ENCODE data around the gene RASA2. TPM values are rescaled to one million over a fixed set of nuclear protein-coding genes. Genes with fewer than 3 reads are reported as not detected.
"Not testable (repeated sequence)": the region's sequence is repeated elsewhere in the genome, so short reads cannot be mapped to it uniquely, and the experiment has no call there.

Gene RASA2
- total and polyA plus RNA-seq, 2 of the 4 experiments (the other 2 are of a cell fraction), result 6.1 to 14.0 TPM

- Histone ChIP-seq H2BK20ac (ENCODE audit: low read depth, low read length) (no peak overlapping the region), H3K23ac (ENCODE audit: low read depth, low read length) (no peak overlapping the region), H3K36me3 (ENCODE audit: control insufficient read depth, insufficient read depth, low read length) (no peaks in the 10 kb centered on the region), H3K14ac (replicated peaks; ENCODE audit: low read depth, low read length) (no peak overlapping the region), H4K20me1 (ENCODE audit: insufficient read depth, low read length) (no peaks in the 10 kb centered on the region), H2AK5ac (ENCODE audit: low read depth, low read length) (no peak overlapping the region; the same call in 1 of the 2 replicates), H3K9me1 (ENCODE audit: insufficient read depth, low read length) (0 out of 2 replicates have a peak, but pooled peaks cover 5% of the 10 kb centered on the region), H2BK5ac (ENCODE audit: low read depth, low read length, poor library complexity, severe bottlenecking) (no peak overlapping the region), H2BK120ac (ENCODE audit: low read depth, low read length) (no peak overlapping the region), H4K5ac (ENCODE audit: low read depth, low read length) (no peak overlapping the region), H3K4me1 (ENCODE audit: control insufficient read depth, insufficient read depth, low read length) (no peaks in the 10 kb centered on the region), H3K9me3 (ENCODE audit: control insufficient read depth, insufficient read depth, low read length) (no peaks in the 10 kb centered on the region), H3K56ac (ENCODE audit: extremely low read depth, insufficient read depth, low read length) (no peak overlapping the region), H2AK9ac (replicated peaks; ENCODE audit: low read depth, low read length, poor library complexity) (no peak overlapping the region), H3K9ac (ENCODE audit: low read depth, low read length) (no peak overlapping the region), H3K79me1 (ENCODE audit: low read depth in 1 of 2, low read length in 2 of 2) (no peaks in the 10 kb centered on the region), H3K4me3 (ENCODE audit: insufficient read depth, low read depth, low read length) (no peak overlapping the region), H3K27me3 (ENCODE audit: control insufficient read depth, insufficient read depth, low read length) (no peaks in the 10 kb centered on the region), H3K4me2 (ENCODE audit: low read depth, low read length) (no peak overlapping the region), H3K27ac (ENCODE audit: insufficient read depth, low read length) (no peak overlapping the region), H2BK15ac (ENCODE audit: low read depth, low read length) (no peak overlapping the region), H4K91ac (ENCODE audit: insufficient read depth, low read depth, low read length) (no peak overlapping the region), H4K8ac (ENCODE audit: low read depth in 2 of 2, low read length in 2 of 2) (no peak overlapping the region), H3K4ac (ENCODE audit: low read depth, low read length) (no peak overlapping the region), H2AFZ (replicated peaks; ENCODE audit: low read length, poor library complexity) (no peak overlapping the region), H3K18ac (ENCODE audit: low read depth, low read length) (no peak overlapping the region)
- no peak for ATAC-seq (ENCODE audit: low read depth)
- intact Hi-C loops (cut with micrococcal nuclease) (no loop called here), in situ Hi-C loops (cut with MboI; ENCODE audit: low sequenced_read_pairs) (no loop called here), dilution Hi-C loops (cut with HindIII; ENCODE audit: low sequenced_read_pairs, unreplicated experiment) (no loop called here)
- no peak for DNase-seq
- ChIA-PET POLR2A (ENCODE audit: unreplicated experiment) (no interaction called here), CTCF (no interaction called here)
- no CpG with 5 or more reads among the region's 2 CpGs for WGBS, 2 experiments (ENCODE audit: extremely low coverage in 2 of 2, insufficient read length in 1 of 2)
- no TSS peak for BruUV-seq (replicated peaks)
- TF ChIP-seq BHLHE40 (IDR thresholded peaks at IDR 0.05; ENCODE audit: low read depth, low read length), result no peak
- no peak for TF ChIP-seq ELK1 (IDR thresholded peaks at IDR 0.05; ENCODE audit: borderline replicate concordance, low read depth, low read length)
Observed at GRCh38 chr3:141478139-141478538, 8.7 kb upstream of the RASA2 start.

GRCh38 chr3:141478840-141479239, 8.0 kb upstream of the RASA2 start:
- H3K23ac ChIP-seq (ENCODE audit: low read depth, low read length); H3K27ac ChIP-seq (ENCODE audit: insufficient read depth, low read length); H4K5ac ChIP-seq (ENCODE audit: low read depth, low read length); H3K4me2 ChIP-seq (ENCODE audit: low read depth, low read length); H3K79me1 ChIP-seq (ENCODE audit: low read depth in 1 of 2, low read length in 2 of 2); CTCF ChIA-PET; H2BK5ac ChIP-seq (ENCODE audit: low read depth, low read length, poor library complexity, severe bottlenecking); H2BK15ac ChIP-seq (ENCODE audit: low read depth, low read length); H3K27me3 ChIP-seq (ENCODE audit: control insufficient read depth, insufficient read depth, low read length); H3K56ac ChIP-seq (ENCODE audit: extremely low read depth, insufficient read depth, low read length); intact Hi-C loops (cut with micrococcal nuclease); in situ Hi-C loops (cut with MboI; ENCODE audit: low sequenced_read_pairs); H4K91ac ChIP-seq (ENCODE audit: insufficient read depth, low read depth, low read length); H3K36me3 ChIP-seq (ENCODE audit: control insufficient read depth, insufficient read depth, low read length); H2BK20ac ChIP-seq (ENCODE audit: low read depth, low read length); ATAC-seq (ENCODE audit: low read depth); DNase-seq; POLR2A ChIA-PET (ENCODE audit: unreplicated experiment); BruUV-seq (replicated peaks); H4K20me1 ChIP-seq (ENCODE audit: insufficient read depth, low read length); H3K9me3 ChIP-seq (ENCODE audit: control insufficient read depth, insufficient read depth, low read length); H3K9ac ChIP-seq (ENCODE audit: low read depth, low read length); H3K9me1 ChIP-seq (ENCODE audit: insufficient read depth, low read length); H2AK5ac ChIP-seq (ENCODE audit: low read depth, low read length); H3K4me1 ChIP-seq (ENCODE audit: control insufficient read depth, insufficient read depth, low read length); H3K14ac ChIP-seq (replicated peaks; ENCODE audit: low read depth, low read length); dilution Hi-C loops (cut with HindIII; ENCODE audit: low sequenced_read_pairs, unreplicated experiment); H4K8ac ChIP-seq (ENCODE audit: low read depth in 2 of 2, low read length in 2 of 2); H3K4ac ChIP-seq (ENCODE audit: low read depth, low read length); H2AFZ ChIP-seq (replicated peaks; ENCODE audit: low read length, poor library complexity); H2BK120ac ChIP-seq (ENCODE audit: low read depth, low read length); H3K4me3 ChIP-seq (ENCODE audit: insufficient read depth, low read depth, low read length); H2AK9ac ChIP-seq (replicated peaks; ENCODE audit: low read depth, low read length, poor library complexity); H3K18ac ChIP-seq (ENCODE audit: low read depth, low read length): not testable (repeated sequence)
- WGBS, 2 experiments (ENCODE audit: extremely low coverage in 2 of 2, insufficient read length in 1 of 2), result no CpG with 5 or more reads among the region's 1 CpG
